Hematopoietic multipotent progenitor cell treated with erythropoietin and hydrocortisone succinate and interleukin-3 and kit ligand, for 6 days (in vitro differentiated cells): Measurements from ENCODE around the gene GID8.

ENCODE experiments used
- DNase-seq: peaks from one replicate; pipeline ENCODE4 v3.0.0-alpha.2; 2015

Gene GID8

DNA sequence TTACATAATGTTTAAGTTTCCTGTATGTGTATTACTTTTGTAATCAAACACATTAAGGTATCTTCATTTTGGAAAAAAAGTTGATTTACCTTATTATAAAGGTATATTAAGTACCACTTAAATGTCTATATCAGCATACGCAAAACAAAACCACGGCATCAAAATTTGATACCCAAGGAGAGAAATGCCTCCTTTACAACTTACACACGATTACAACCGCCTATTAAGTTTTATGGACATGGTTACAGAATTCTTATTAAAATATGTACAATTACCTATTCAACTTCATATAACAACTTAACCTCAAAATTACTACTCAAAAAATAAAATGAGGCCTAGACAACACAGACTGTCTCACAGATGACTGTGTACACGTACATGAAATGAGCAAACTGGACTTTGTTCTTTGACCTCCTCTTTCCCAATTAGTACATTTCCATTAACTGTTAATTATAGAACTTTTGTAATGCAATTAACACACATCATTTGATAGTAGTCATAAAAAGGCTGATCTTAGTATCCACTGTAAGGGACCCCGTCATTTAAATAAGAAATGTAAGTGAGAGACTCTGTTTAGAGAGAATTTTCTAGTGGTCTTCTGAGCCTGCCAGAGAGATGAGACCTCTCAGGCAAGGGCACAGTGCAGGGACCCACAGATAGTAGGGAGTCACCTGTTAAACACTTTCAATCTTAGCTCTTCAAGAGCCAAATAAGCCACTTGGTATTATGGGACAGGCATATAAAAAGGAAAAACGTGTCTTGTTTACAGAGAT is 14.1 kb upstream of the GID8 start:
- no peak for DNase-seq

DNA sequence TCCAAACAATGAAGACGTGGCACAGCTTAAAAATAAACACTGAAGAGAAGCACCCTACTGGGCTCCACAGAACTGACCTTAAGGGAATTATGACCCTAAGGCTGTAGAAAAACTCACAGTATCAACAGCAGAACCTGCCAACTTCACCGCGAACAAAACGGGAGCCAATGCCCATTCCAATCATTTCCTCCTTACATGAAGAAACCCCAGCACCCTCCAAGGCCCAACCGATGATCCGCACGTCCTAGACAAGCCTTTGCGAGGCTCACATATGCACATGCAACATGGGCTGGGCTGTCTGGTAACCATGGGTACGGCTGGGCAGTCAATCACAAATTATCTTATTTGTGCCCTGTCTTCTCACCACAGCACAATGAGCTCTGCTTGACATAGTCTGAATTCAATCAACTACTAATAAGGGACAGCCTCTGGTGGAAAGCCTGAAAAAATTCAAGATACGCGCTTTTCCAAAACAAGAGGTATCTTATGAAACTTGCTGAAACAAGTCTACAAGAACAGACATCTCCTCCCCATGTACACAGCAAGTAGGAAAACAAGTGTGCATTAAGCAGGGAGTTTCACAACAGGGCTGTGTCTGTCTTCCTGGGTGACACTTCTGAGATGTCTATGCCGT is 13.4 kb upstream of the GID8 start:
- peak; percentile 76 for DNase-seq

DNA sequence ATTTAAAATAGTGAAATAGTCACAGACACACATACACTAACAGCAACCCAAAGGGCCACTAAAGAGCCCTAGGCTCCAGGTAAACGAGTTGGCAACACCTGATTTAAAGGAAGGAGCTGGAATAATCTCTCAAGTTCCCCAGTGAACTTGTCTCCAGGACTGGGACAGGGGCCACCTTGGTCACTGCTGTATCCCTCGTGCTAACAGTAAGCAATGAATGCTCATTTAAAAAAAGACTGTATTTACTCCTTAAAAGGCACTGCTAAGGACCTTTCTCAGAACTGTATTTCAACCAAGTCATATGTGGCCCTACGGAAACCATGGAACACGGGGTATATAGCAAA is 12.9 kb upstream of the GID8 start:
- peak; percentile 27 for DNase-seq

DNA sequence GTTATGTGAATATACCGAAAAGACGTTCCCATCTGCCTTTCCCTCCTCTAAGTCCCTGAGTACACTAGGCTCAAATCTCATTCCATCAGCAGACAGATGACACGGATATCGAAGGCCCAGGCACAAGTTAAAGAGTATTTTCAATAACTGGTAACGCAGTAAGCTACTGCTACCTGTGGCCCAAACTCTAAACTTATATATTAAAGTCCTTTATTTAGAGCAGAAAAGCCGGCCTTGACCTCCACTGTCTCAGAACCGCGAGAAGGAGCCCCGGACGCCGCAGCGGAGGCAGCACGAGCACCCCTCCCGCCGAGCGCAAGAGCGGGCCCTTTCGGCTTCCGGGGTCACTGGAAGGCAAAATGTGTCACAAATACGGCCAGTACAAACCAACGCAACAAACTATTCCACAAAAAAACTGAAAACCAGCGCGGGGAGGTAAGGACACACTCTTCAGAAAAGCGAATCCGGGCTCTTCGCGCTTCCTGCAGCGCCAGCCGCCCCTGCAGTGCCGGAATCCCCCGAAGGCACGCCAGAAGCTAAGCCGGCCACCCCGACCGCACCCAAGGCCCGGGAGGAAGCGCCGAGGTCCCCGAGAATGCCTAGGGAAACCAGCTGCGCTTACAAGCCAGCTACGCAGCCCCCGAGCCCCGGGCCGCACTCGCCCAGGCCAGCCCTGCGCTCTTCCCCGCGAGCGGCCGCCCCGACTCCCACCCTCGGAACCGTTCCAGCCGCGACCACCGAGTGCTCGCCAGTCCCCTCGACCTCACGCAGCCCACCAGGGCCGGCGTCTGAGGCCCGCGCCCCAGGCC is 12.3 kb upstream of the GID8 start:
- DNase-seq = peak; percentile 59

DNA sequence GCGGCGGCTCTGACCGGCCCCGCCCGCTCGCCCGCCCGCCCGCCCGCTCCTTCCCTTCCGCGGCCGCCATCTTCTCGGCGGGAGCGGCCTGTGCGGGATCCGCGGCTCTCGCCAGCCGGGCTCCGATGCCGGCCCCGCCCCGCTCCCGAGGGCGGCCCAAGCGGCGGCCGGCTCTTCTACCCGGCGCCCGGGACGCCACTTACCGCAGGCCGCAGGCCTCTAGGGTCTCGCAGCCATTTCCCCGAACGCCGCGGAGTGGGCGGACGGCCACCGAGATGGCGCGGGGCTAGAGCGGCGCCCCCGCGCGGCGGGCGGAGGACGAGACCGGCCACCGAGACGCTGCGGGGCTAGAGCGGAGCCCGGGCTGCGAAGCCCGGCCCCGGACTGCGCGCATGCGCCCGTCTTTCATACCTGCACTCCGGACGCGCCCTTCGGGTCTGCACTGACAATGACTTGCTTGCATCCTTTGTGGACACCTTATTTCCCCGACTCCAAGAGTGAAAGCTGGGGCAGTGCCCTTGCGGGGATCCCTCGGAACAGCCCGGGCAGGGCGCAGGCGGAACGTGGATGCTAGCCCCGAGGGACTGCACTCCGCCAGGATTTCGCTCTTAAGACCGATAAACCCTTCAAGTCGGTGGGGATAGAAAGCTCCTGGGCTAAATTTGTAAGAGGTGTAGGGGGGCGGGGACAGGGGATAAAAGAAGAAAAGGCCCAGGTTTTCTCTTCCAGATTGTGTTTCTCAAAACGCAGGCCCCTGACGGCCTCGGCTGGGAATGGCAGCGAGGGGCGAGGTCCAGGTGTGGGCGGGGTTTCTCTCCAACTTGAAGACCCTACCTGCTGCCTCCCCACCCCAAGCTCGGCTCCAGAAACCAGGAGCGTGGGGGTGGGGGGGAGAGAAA is 11.5 kb upstream of the GID8 start, which contains the start of gene DIDO1:
Gene DIDO1 (minus strand): TSS at position 277 of the 899 bp plus-strand sequence.
- DNase-seq = peak; percentile 94

DNA sequence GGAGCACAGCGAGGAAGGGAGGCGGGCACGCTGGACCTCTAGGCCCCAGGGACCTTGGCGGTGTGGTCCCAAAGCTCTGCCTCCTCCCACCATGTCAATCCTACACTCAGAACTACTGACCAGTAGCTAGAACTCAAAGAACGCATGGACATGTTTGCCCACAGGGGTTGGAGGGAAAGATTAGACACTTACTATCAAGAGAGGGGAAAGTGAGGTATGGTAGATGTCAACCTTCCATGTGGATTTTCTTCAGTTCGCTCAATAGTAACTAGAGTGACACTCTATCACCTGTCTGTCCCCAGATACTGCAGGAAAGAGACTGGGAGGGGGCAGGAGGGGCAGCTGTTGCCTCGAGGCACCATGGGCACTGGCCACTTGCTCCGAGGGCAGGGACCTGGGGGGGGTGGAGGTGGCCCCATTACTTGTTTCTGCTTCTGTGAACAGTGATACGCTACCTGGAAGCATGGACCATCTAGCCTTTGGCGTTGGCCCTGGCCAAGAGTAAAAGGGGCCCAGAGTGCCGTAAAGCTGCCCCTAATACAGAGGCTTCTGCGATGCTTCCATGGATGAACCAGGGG is 10.7 kb upstream of the GID8 start:
- no peak for DNase-seq

DNA sequence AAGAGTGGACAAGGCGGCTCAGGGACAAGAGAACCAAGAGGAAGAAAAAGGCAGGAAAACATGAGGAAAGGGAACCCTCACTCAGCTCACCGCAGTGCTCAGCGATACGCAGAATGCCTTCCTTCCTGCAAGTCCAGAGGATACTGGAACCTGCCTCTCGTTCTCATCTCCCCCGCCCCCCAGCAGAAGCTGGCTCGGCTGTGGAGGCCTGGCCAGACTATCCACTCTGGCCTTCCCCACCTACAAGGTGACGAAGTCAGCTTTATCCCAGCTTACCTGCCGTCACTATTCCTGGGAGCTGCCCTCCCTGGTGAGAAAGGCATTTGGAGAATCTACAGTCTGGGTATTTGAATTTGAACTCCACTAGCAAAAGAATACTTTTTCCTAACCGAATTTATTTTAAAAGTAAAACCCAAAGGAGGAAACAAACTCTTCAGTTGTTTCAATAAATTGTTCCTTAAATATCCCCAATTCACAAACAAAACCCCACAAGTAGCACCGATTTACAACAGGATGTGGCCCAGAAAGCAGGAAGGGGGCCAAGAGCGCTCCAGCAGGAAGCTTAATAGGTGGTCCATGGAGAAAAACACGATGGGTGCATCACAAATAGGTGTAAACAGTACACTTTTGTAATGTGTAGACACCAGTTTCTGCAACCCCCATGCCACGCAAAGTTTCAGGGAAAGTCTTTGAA is 9.6 kb upstream of the GID8 start:
- no peak for DNase-seq

DNA sequence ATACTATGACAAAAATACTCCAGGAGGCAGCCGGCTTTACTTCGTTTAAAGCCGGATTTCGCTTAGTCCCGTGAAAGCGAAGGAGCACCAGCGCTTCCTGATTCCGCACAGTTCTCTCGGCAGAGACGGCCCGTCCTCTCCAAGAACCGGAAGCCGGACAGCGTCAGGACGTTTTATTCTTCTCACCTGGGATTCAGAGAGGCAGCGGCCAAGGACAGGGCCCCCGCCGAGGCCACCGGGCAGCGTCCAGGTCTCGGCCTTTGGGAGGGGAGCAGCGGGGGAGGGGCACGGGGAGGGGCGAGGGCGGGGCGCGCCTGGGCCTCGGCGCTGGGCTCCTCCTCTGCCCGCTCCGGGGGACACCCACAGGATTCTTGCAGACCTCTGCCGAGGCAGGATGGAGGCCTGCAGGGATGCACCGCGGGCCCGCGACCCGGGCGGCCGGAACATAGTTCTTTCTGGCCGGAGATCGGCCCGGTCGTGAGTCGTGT is 8.9 kb upstream of the GID8 start:
- DNase-seq = peak; percentile 69

DNA sequence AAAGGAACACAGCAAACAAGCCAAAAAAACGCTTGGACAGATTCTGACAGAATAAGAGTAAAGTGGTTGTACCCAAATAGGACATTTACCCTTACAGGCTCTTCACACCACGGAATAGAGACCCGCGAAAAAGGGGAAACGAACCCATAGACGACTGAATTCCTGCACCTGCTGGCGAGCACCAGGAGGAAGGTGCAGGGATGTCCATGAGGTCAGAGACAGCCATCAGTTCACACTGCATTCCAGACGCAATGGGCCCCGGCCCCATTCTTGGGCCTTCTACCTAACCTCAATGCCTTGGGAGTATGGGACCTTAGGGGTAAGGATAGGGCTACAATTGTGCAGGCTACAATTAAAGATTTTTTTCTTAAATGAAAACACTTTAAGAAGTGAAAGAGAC is 6.5 kb upstream of the GID8 start:
- DNase-seq = no peak

DNA sequence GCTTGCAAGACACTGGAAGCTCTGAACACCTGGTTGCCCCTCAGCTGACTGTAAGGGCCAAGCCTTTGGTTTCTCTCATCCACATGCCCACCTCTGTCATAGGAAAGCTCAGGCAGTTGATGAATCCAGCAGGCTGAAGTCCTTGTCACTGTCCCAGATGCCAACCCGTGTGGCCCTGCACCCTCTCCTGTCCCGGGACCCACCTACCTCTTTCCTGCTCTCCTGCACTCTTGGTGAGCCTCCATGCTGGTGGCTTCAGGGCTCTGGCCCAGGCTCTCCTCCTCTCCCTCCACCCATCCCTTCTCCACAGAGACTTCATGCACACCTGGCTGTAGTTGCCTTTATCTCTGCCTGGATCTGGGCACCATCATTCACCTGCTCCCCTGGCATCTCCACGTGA is 4.0 kb upstream of the GID8 start:
- DNase-seq = no peak

DNA sequence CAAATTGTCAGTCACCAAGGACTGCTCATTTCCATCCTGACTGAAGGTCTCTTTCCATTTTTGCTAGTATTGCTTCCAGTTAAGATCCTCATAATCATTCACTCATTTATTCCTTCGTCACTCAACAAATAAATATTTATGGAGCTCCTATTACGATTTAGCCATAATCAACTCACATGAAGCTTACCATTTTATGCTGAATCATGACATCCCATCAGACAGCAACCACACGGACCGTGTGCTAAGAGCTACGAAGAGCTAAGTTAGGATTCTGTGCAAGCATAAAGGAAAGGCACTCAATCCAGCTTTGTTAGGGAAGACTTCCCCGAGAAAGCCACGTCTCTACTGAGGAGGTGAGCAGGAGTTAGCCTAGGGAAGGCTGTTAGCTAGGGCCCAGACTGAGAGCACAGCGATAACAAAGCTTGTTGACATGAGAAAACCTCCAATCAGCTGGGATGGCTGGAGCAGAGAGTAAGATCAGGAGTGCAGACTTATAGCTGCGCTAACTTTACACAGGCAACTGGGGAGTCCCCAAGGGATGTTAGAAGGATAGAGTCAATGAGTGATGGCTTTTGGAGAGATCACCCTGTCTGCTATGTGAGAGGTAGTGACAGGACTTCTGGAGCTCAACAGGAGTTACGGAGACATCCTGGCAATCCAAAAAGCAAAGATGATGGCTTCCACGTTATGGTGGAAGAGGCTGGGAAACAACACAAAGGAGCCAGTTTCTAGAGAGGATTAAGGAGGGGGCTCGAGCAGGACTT is 2.6 kb upstream of the GID8 start:
- DNase-seq = peak; percentile 33

DNA sequence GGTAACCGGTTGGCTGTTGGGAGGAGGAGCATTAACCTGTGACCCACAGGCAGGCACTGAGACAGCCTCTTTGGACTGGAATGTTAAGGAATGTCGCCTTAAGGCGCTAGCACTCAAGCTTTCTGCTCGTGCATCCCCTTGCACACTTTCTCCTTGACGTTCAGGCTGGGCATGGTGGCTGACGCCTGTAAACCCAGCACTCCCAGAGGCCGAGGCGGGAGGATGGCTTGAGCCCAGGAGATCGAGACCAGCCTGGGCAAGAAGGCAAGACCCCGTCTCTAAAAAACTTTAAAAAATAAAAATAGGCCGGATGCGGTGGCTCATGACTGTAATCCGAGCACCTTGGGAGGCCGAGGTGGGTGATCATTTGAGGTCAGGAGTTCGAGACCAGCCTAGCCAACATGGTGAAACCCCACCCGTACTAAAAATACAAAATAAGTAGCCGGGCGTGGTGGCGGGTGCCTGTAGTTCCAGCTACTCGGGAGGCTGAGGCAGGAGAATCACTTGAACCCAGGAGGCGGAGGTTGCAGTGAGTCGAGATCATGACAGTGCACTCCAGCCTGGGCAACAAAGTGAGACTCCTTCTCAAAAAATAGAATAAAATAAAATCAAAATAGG is 1.9 kb upstream of the GID8 start:
- DNase-seq = no peak

DNA sequence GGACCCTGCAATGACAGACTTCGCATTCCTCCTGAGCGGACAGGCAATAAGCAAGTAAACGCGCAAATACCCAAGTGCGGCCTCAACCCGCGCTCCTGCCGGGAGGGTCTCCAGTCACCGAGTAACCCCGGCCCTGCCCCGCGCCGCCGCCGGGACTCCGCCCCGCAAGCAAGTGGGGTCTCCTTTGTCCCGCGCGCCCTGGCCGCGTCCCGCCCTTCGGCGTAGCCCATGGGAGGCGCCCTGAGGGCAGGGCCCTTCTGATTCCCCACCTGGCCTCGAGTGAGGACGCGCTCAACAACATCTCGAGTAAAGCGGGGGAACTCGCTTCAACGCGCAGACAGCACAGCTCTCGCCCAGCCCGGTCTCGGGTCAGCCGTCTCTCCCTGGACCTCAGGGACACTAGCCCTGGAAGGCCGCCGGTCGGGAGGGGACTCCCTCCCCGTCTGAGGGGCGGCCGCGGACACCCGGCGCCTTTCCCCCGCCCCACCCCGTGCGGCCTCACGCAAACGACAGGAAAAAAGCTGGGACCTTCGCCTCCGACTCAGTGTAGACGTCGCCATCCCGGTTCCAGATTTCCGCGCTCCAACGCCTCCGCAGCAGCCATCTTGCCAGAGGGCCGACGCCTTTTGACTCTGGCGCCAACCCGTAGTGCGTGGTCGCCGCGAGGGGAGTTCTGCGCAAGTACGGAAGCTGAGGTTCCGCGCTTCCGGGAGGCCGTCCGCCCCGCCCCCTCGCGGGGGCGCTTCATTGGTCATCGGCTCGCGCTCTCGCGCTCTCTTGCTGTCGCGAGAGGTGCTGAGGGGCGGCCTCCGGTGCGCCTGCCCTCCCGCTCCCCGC is 461 bp upstream of the GID8 start:
- DNase-seq = peak; percentile 94

DNA sequence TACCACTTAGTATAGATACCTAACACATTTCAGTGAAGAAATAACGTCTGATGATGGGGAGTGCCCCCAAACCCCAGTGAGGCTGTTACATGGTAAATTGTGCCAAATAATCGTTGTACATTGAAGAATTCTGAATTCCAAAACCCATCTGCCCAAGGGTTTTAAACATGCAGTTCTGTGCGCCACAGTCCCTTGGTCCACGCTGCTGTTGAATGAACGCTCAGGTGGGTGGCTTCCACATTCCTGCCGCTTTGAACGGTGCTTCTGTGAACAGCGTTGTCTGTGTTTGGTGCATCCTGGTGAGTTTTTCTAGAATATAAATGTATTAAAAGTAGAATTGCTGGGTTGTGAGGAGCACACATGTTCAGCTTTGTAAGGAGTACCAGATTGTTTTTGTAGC is 2.9 kb downstream of the GID8 start:
- no peak for DNase-seq

DNA sequence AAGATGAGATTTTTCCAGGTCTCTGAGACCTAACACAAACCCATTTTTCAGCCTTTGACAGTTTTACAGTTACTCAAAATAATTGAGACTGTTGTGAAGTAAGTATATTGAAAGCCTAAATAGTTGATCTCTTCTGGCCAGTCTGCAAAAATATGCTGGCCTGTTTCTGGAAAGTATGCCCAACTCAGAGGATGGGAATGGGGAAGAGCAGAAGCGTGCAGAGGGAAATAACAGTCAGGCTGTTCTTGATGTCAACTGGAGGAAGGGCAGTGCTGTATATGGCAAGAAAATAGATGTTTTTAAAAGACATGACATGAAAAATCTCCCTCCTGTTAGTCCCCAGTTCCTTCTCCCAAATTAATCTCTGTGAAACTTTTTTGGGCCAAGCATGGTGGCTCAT is 3.8 kb downstream of the GID8 start:
- no peak for DNase-seq

DNA sequence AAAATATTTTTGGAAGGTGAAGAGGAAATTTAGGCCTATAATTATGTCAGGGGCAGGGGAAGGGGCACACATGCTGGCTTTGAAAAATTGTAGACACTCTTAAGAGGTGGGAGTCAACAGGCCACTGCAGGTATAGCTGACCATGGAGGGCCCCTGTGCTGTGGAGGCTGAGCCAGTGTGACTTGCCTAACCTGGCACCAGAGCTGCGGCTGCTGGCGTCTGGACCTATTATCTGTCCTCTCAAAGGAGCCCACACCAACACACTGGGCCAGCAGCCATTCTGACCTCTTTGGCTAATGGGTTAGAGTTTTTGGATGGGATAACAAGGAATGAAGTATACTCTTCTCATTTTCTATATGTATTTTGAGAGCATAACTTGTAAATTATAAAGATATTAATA is 4.5 kb downstream of the GID8 start:
- no peak for DNase-seq

DNA sequence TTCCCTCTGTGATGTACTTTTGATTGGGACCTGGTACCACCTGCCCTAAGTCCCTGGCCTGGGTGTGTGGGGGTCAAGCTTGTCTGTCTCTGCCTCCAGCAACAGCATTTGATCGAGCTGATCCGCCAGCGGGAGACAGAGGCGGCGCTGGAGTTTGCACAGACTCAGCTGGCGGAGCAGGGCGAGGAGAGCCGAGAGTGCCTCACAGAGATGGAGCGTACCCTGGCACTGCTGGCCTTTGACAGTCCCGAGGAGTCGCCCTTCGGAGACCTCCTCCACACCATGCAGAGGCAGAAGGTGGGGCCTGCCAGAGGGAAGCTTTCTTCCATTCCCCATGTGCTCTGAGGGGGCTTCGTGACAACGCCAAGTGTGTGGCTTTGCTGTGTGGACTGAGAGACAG is 5.4 kb downstream of the GID8 start:
- no peak for DNase-seq

DNA sequence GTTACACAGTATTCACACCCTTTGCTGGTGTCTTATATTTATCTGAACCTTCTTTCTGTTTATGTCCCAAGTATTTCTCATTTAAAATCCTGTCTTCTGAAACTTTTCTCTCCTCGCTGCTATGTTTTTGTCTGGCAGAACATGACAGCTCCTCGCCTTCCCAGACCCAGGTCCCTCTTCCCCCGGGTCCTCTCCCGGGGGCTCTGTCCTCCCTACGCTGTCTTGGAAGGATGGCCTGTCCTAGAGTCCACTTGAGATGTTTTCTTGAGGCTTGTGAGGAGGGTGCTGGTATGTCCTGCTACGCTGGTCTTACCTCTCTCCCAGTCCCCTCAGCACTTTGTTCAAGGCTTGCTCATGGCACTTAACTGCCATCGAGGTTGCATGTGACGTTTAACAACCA is 6.2 kb downstream of the GID8 start:
- no peak for DNase-seq

DNA sequence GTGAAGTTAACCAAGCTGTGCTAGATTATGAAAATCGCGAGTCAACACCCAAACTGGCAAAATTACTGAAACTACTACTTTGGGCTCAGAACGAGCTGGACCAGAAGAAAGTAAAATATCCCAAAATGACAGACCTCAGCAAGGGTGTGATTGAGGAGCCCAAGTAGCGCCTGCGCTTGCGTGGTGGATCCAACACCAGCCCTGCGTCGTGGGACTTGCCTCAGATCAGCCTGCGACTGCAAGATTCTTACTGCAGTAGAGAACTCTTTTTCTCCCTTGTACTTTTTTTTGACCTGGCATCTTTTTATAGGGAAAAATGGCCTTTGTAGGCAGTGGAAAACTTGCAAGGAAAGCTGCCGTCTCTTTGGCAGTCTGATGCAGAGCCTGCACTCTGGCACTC is 6.8 kb downstream of the GID8 start:
- no peak for DNase-seq
